COLO829 (cell line): ENCODE measurements around the gene ABHD1.

Source experiments
- DNase-seq: peaks from one replicate; pipeline ENCODE4 v3.0.0; 2012; ENCODE audit warnings: low spot score

The ABHD1 gene

GRCh38 chr2:27136751-27137150 is 13.1 kb downstream of the ABHD1 start:
- no peak for DNase-seq

GRCh38 chr2:27137322-27137935 is 13.8 kb downstream of the ABHD1 start:
- no peak for DNase-seq

- DNase-seq: no peak
Measured at GRCh38 chr2:27138111-27138510, 14.5 kb downstream of the ABHD1 start.

GRCh38 chr2:27139310-27139709 is 15.7 kb downstream of the ABHD1 start, which contains the start of gene PRR30:
TSS of gene PRR30 (minus strand) at chr2:27139410. CDS start at chr2:27138329, 1,081 bp downstream.
- DNase-seq: no peak

GRCh38 chr2:27143285-27143684 is 19.7 kb downstream of the ABHD1 start:
- DNase-seq: no peak

DNA sequence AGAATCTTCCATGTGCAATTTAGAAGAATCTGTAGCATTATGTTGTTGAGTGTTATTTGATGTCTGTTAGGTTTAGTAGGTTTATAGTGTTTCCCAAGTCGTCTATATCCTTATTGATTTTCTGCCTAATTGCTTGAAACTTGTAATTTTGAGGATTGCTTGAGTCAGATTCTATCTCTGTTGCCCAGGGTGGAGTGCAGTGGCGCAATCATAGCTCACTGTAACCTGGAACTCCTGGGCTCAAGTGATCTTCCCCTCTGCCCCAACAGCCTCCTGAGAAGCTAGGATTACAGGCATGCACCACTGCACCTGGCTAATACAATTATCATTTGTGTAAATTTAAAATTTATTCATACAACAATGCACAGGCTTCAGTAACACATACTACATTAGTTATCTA is 22.1 kb downstream of the ABHD1 start:
- no peak for DNase-seq

DNA sequence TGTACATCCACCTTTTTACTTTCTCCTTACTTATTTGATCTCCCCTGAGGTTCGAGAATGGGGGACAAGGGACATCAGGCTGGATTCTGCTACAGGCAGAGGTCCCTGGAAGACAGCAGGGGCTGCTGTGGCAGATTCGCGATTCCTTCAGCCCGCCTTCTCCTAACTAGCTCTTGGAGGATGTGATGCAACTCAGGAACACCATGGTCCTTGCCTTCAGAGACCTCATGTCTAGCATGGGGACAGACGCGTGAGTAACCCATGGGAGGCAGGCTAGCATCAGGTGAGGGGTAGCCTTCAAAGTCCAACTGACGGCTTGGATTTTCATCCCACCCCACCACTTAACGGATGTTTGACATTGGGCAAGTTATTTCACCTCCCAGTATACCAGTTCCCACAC is 24.3 kb downstream of the ABHD1 start:
- DNase-seq: no peak

- DNase-seq: no peak
Measured at GRCh38 chr2:27148801-27149439, 25.3 kb downstream of the ABHD1 start, which contains the start of gene TCF23. TSS of gene TCF23 (plus strand) at chr2:27149004. CDS start at chr2:27149134, 130 bp downstream.

- no peak for DNase-seq
Measured at GRCh38 chr2:27149570-27150405, 26.2 kb downstream of the ABHD1 start.

DNA sequence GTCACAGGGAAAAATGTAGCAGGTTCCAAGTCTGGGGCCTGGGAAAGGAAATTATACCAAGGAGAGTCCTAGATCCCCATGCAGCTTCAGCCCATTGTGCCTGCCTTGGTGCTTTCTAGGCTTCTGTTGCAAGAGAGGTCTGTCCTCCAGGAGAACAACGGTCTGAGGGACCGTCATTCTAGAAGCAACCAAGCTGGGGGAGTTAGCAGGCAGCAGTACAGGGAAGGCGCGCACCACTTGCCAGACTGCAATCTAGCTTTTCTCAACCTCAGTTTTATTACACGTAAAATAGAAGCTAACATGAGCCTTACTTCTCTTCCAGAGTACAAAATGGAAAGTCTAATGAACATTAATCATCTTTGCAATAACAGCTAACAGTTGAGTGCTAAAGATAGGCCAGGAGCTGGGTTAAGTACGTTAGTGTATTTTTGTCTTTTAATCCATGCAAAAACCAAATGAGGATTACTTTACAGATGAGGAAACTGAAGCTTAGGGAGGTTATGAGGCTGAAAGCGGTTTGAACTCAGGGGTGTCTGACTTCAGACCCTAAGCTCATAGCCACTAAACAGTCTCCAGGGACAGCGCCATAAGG is 27.1 kb downstream of the ABHD1 start:
- DNase-seq: no peak

- DNase-seq: no peak
Measured at GRCh38 chr2:27152102-27152795, 28.6 kb downstream of the ABHD1 start.

DNA sequence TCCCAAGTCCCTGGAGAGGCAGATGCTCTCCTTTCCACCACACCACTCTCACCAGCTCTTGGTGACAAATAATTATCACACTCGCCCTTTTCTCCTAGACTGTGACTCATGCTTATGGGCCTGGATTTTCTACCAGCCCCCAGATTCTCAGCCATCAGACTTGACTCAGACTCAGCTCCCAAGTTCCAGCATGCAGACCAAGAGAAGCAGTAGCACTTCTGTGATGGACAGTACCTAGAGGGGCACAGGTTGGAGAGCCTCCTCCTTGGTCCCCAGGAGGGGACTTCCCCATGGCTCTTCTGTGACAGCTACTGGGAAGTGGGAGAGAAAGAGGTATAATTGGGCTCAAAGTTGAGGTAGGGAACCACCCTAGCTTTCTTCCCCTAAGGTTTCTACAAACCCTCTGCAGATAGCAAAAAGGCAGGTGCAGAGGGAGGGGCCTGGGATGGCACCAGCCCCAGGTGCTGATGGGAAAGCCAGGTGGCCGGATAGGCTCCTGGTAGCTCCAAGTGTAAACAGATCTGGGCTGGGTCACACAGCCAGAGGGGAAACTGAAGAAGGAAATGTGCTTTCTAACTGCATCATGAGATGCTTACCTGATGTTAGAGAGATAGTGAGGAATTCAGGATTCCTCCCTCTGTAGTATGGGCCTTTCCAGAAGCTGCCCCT is 29.3 kb downstream of the ABHD1 start:
- DNase-seq: no peak

DNA sequence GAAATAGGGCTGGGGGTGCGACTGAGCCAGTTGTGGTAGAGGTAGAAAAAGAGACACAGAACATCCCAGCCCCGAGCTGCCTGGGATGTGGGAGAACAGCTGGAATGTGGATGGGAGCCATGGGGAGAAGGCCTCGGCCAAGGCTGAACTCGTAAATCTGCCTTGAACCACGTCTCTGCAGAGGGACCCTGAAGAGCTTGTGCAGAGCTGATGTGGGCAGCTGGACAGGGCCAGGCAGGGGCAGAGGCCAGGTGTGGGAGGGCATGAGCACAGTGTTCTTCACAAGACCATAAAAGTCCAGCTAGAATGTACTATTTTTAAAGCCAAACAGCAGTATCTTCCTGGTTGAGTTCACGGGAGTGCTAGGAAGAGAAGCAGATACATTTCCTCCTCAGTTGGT is 30.9 kb downstream of the ABHD1 start:
- no peak for DNase-seq

DNA sequence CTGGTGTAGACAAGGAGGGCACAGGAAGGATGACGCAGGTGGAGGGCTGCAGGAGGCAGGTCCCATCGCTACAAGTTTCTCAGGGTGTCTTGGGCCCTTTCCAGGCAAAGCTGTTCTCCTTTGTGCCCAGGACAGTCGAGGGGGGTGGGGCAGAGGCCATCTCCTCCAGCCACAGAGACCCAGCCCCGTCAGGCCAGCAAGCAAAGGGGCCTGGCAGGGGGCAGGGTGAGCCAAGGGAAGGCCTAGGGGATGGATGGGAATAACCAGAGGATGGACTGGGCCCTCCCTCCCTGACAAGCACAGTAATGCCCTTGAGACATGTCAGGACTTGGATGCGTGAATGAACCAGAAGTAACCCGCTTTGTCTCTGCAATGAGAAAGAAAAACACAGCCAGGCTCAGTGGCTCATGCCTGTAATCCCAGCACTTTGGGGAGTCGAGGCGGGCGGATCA is 31.5 kb downstream of the ABHD1 start:
- no peak for DNase-seq

DNA sequence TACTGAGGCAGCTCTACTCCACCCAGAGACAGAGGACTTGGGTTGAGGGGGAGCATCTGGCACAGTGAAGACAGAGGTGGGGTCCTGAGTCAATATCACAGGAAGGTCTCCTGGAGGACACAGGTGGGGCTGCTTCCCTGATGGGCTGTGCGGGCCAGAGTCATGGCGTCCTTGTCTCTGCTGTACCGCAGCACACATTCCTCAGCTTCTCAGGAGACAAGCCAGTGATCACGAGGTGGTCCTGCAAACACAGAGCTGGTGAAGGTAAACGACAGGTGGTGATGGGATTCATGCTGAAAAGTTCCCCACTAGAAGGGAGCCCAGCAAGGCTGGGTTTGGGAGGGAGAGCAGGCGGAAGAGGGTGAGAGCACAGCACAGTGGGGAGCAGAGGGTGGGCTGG is 34.9 kb downstream of the ABHD1 start:
- DNase-seq: no peak

- DNase-seq: no peak
Measured at GRCh38 chr2:27159271-27159670, 35.7 kb downstream of the ABHD1 start.

- no peak for DNase-seq
Measured at GRCh38 chr2:27160191-27160590, 36.6 kb downstream of the ABHD1 start.

DNA sequence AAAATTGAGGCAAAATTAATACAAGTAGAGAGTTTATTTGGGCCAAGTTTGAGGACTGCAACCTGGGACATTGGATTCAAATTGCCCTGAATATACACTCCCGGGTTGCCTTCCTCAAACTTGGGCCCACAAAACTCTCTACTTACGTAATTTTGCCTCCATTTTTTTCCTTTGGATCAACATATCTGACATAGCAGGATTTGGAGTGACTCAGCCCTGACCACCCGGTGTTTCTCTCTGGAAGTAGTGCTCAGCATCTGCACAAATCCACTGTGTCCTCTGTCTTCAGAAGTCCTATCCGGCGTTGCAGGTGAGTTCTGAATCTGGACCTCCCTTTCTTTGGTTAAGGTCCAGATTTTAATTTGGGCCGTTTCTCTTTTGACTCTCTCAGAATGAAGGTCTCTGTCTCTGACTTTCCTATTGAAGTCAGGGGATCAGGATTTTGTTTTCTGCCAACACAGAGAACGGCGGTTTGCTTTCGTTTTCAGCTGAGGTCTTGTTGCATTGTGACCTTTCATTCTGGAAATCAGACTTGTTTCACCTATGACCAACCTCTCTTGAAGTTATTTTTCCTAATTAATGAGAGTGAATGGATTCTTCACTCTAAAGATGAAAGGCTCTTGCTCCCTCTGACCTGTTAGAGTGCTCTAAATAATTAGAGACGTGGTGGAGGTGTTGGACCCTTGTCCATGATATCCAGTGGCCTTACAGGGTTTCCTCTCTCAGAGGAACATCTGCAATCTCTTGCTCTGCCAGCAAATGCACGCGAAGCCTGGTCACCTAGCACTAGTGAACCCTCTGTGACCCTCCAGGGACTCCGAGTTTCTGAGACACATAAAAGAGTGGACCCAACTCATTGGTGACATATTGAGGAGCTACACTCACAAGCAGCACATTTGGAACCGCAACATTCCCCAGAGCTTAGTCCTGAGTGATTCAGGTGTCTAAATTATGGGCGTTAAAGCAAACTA is 38.8 kb downstream of the ABHD1 start:
- no peak for DNase-seq

GRCh38 chr2:27164960-27165763 is 41.5 kb downstream of the ABHD1 start:
- DNase-seq: no peak
